ENCODE results near the gene LIPE. TPM values are rescaled to one million over a fixed set of nuclear protein-coding genes. Genes with fewer than 3 reads are reported as not detected.

The LIPE gene
- polyA plus RNA-seq, 1 donor from 2014 or later, result 19.1 TPM

GRCh38 chr19:42412227-42412626, 15.0 kb downstream of the LIPE start:
- Histone ChIP-seq H3K27ac (ENCODE audit: low read length) (no peak overlapping the region), H3K9me2 (ENCODE audit: insufficient read depth, low read length) (no peaks in the 10 kb centered on the region), H3K36me3 (ENCODE audit: insufficient read depth, low read length) (no peaks in the 10 kb centered on the region)

DNA sequence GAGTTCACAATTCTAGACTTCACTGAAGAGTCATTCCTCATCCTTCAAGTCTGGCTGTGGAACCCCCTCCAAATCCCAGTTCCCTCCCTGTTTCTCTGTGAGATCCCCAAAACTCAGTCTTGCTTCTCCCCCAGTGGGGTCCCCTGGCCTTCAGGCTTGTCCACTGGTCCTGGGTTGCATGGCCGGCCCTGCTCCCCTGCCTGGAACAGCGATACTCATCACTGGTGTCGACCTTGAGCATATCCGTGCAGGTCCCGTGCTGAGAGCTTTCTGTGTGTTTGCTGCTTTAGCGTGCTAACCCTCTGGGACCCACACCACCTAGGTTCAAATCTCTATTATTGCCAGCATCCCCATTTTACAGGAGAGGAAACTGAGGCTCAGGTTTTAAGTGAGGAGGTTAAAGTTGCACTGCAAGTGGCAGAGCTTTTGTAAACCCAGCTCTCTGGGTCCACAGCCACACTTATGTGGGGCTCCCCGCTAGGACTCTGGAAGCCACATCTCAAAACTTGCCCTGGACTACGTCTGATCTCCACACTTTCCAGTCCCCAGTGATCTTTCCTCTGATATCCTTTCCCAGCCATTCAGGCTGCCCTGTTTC, 15.5 kb downstream of the LIPE start:
- H3F3A ChIP-seq (ENCODE audit: insufficient read depth, low read length, poor library complexity, severe bottlenecking), result no peaks in the 10 kb centered on the region
- H3K9me3 ChIP-seq (ENCODE audit: low read length), result no peaks in the 10 kb centered on the region
- no peaks in the 10 kb centered on the region for H3K9me2 ChIP-seq (ENCODE audit: insufficient read depth, low read length)
- no peaks in the 10 kb centered on the region for H3K36me3 ChIP-seq (ENCODE audit: insufficient read depth, low read length)
- no peak overlapping the region for H3K4me3 ChIP-seq (ENCODE audit: low read length)
- no peak for TF ChIP-seq MXI1 (conservative IDR thresholded peaks at IDR 0.05; ENCODE audit: poor library complexity, severe bottlenecking)
- TF ChIP-seq TAF1 (IDR thresholded peaks at IDR 0.05; ENCODE audit: low read depth), result no peak
- TF ChIP-seq POLR2AphosphoS5 (IDR thresholded peaks at IDR 0.05), result no peak
- TF ChIP-seq, protein P1, sequence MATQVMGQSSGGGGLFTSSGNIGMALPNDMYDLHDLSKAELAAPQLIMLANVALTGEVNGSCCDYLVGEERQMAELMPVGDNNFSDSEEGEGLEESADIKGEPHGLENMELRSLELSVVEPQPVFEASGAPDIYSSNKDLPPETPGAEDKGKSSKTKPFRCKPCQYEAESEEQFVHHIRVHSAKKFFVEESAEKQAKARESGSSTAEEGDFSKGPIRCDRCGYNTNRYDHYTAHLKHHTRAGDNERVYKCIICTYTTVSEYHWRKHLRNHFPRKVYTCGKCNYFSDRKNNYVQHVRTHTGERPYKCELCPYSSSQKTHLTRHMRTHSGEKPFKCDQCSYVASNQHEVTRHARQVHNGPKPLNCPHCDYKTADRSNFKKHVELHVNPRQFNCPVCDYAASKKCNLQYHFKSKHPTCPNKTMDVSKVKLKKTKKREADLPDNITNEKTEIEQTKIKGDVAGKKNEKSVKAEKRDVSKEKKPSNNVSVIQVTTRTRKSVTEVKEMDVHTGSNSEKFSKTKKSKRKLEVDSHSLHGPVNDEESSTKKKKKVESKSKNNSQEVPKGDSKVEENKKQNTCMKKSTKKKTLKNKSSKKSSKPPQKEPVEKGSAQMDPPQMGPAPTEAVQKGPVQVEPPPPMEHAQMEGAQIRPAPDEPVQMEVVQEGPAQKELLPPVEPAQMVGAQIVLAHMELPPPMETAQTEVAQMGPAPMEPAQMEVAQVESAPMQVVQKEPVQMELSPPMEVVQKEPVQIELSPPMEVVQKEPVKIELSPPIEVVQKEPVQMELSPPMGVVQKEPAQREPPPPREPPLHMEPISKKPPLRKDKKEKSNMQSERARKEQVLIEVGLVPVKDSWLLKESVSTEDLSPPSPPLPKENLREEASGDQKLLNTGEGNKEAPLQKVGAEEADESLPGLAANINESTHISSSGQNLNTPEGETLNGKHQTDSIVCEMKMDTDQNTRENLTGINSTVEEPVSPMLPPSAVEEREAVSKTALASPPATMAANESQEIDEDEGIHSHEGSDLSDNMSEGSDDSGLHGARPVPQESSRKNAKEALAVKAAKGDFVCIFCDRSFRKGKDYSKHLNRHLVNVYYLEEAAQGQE (IDR thresholded peaks at IDR 0.05; ENCODE audit: borderline replicate concordance), result no peak
- TF ChIP-seq RAD21 (conservative IDR thresholded peaks at IDR 0.05), result no peak
- TF ChIP-seq, protein P2, sequence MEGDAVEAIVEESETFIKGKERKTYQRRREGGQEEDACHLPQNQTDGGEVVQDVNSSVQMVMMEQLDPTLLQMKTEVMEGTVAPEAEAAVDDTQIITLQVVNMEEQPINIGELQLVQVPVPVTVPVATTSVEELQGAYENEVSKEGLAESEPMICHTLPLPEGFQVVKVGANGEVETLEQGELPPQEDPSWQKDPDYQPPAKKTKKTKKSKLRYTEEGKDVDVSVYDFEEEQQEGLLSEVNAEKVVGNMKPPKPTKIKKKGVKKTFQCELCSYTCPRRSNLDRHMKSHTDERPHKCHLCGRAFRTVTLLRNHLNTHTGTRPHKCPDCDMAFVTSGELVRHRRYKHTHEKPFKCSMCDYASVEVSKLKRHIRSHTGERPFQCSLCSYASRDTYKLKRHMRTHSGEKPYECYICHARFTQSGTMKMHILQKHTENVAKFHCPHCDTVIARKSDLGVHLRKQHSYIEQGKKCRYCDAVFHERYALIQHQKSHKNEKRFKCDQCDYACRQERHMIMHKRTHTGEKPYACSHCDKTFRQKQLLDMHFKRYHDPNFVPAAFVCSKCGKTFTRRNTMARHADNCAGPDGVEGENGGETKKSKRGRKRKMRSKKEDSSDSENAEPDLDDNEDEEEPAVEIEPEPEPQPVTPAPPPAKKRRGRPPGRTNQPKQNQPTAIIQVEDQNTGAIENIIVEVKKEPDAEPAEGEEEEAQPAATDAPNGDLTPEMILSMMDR (IDR thresholded peaks at IDR 0.05; ENCODE audit: poor library complexity, severe bottlenecking), result no peak
- no peak for TF ChIP-seq EZH2 (IDR thresholded peaks at IDR 0.05; ENCODE audit: borderline replicate concordance, insufficient read depth, low read length, poor library complexity, severe bottlenecking)
- no peak for TF ChIP-seq EP300 (conservative IDR thresholded peaks at IDR 0.05; ENCODE audit: poor library complexity, severe bottlenecking)
- no peak for TF ChIP-seq SMC3 (conservative IDR thresholded peaks at IDR 0.05; ENCODE audit: poor library complexity)
- H3K27me3 ChIP-seq (ENCODE audit: insufficient read depth, low read depth, low read length), result no peaks in the 10 kb centered on the region
- no peak overlapping the region for H3K9ac ChIP-seq (ENCODE audit: low read length)
- no peaks in the 10 kb centered on the region for H4K20me1 ChIP-seq (ENCODE audit: insufficient read depth)
- no peak overlapping the region for H2AFZ ChIP-seq (ENCODE audit: low read depth, low read length)
- no peaks in the 10 kb centered on the region for H3K79me2 ChIP-seq (replicated peaks; ENCODE audit: insufficient read depth, low read length)
- H3K4me2 ChIP-seq (ENCODE audit: low read length), result no peak overlapping the region
- H3K27ac ChIP-seq (ENCODE audit: low read length), result no peak overlapping the region

More at GRCh38 chr19:42412227-42412626, 15.0 kb downstream of the LIPE start:
- TF ChIP-seq EP300 (conservative IDR thresholded peaks at IDR 0.05; ENCODE audit: poor library complexity, severe bottlenecking), result no peak
- TF ChIP-seq RAD21 (conservative IDR thresholded peaks at IDR 0.05), result no peak
- TF ChIP-seq EZH2 (IDR thresholded peaks at IDR 0.05; ENCODE audit: borderline replicate concordance, insufficient read depth, low read length, poor library complexity, severe bottlenecking), result no peak
- no peak for TF ChIP-seq POLR2AphosphoS5 (IDR thresholded peaks at IDR 0.05)
- no peak for TF ChIP-seq TAF1 (IDR thresholded peaks at IDR 0.05; ENCODE audit: low read depth)
- TF ChIP-seq SMC3 (conservative IDR thresholded peaks at IDR 0.05; ENCODE audit: poor library complexity), result no peak
- TF ChIP-seq, protein P1 (IDR thresholded peaks at IDR 0.05; ENCODE audit: borderline replicate concordance), result no peak
- TF ChIP-seq, protein P2 (IDR thresholded peaks at IDR 0.05; ENCODE audit: poor library complexity, severe bottlenecking), result no peak
- TF ChIP-seq MXI1 (conservative IDR thresholded peaks at IDR 0.05; ENCODE audit: poor library complexity, severe bottlenecking), result no peak
- Histone ChIP-seq H3K9ac (ENCODE audit: low read length) (no peak overlapping the region), H2AFZ (ENCODE audit: low read depth, low read length) (no peak overlapping the region), H3K79me2 (replicated peaks; ENCODE audit: insufficient read depth, low read length) (no peaks in the 10 kb centered on the region), H3F3A (ENCODE audit: insufficient read depth, low read length, poor library complexity, severe bottlenecking) (no peaks in the 10 kb centered on the region), H3K4me3 (ENCODE audit: low read length) (no peak overlapping the region), H3K27me3 (ENCODE audit: insufficient read depth, low read depth, low read length) (no peaks in the 10 kb centered on the region), H4K20me1 (ENCODE audit: insufficient read depth) (no peaks in the 10 kb centered on the region), H3K9me3 (ENCODE audit: low read length) (no peaks in the 10 kb centered on the region), H3K4me2 (ENCODE audit: low read length) (no peak overlapping the region)

Data from neural cell (in vitro differentiated cells).